ENCODE results near the gene DHX58. TPM values are rescaled to one million over a fixed set of nuclear protein-coding genes. Genes with fewer than 3 reads are reported as not detected.

The DHX58 gene
- total and polyA plus RNA-seq, 4 donors = 4.0 to 21.9 (median 12.2) TPM

GRCh38 chr17:42055496-42055895 is 57.0 kb downstream of the DHX58 start:
- Histone ChIP-seq H3K27me3 (ENCODE audit: control insufficient read depth in 4 of 4, insufficient read depth in 4 of 4, low read length in 3 of 4) (no peaks in the 10 kb centered on the region), H3K27ac (ENCODE audit: low read depth in 1 of 2, low read length in 2 of 2) (no peak overlapping the region)

GRCh38 chr17:42055027-42055426 is 57.5 kb downstream of the DHX58 start:
- 37% methylated on average over 3 of the region's 3 CpGs for WGBS
- no peak for DNase-seq (ENCODE audit: low spot score)
- Histone ChIP-seq H3K27me3 (ENCODE audit: control insufficient read depth in 4 of 4, insufficient read depth in 4 of 4, low read length in 3 of 4) (no peaks in the 10 kb centered on the region), H3K9me3 (ENCODE audit: control insufficient read depth in 4 of 4, low read length in 3 of 4) (no peaks in the 10 kb centered on the region), H3K27ac (ENCODE audit: low read depth in 1 of 2, low read length in 2 of 2) (no peak overlapping the region), H3K4me3 (ENCODE audit: low read depth in 1 of 3, low read length in 3 of 3) (no peak overlapping the region), H3K36me3 (ENCODE audit: control insufficient read depth in 4 of 4, insufficient read depth in 3 of 4, low read depth in 1 of 4, low read length in 3 of 4) (no peaks in the 10 kb centered on the region), H3K9ac (ENCODE audit: low read depth in 1 of 2, low read length in 2 of 2) (no peak overlapping the region), H3K4me1 (ENCODE audit: control insufficient read depth in 4 of 4, insufficient read depth in 4 of 4, low read length in 3 of 4) (peaks cover 0 to 4% (median under 1%) of the 10 kb centered on the region in 4 donors)
- no peak for TF ChIP-seq NR2F2 (IDR thresholded peaks at IDR 0.05)
- TF ChIP-seq JUND (IDR thresholded peaks at IDR 0.05) = no peak
- TF ChIP-seq MAX (IDR thresholded peaks at IDR 0.05) = no peak
- TF ChIP-seq SP1 (IDR thresholded peaks at IDR 0.05) = no peak
- no peak for TF ChIP-seq HNF4G (IDR thresholded peaks at IDR 0.05)

More at GRCh38 chr17:42055496-42055895, 57.0 kb downstream of the DHX58 start:
- WGBS = 57% methylated on average over 6 of the region's 6 CpGs
- Histone ChIP-seq H3K9ac (ENCODE audit: low read depth in 1 of 2, low read length in 2 of 2) (no peak overlapping the region), H3K36me3 (ENCODE audit: control insufficient read depth in 4 of 4, insufficient read depth in 3 of 4, low read depth in 1 of 4, low read length in 3 of 4) (no peaks in the 10 kb centered on the region), H3K4me3 (ENCODE audit: low read depth in 1 of 3, low read length in 3 of 3) (no peak overlapping the region), H3K4me1 (ENCODE audit: control insufficient read depth in 4 of 4, insufficient read depth in 4 of 4, low read length in 3 of 4) (peaks cover 0 to 4% (median 0%) of the 10 kb centered on the region in 4 donors), H3K9me3 (ENCODE audit: control insufficient read depth in 4 of 4, low read length in 3 of 4) (no peaks in the 10 kb centered on the region)
- TF ChIP-seq HNF4G (IDR thresholded peaks at IDR 0.05) = no peak
- no peak for TF ChIP-seq MAX (IDR thresholded peaks at IDR 0.05)
- TF ChIP-seq FOXA1 (IDR thresholded peaks at IDR 0.05) = no peak
- no peak for TF ChIP-seq RXRA (IDR thresholded peaks at IDR 0.05)
- TF ChIP-seq REST (IDR thresholded peaks at IDR 0.05) = no peak
- no peak for TF ChIP-seq ZBTB33 (IDR thresholded peaks at IDR 0.05)
- TF ChIP-seq HNF4A (conservative IDR thresholded peaks at IDR 0.05) = no peak
- no peak for TF ChIP-seq NR2F2 (IDR thresholded peaks at IDR 0.05)
- TF ChIP-seq RAD21 (IDR thresholded peaks at IDR 0.05) = no peak
- TF ChIP-seq TAF1 (conservative IDR thresholded peaks at IDR 0.05) = no peak
- TF ChIP-seq JUND (IDR thresholded peaks at IDR 0.05) = no peak
- no peak for TF ChIP-seq YY1 (IDR thresholded peaks at IDR 0.05)
- no peak for TF ChIP-seq SP1 (IDR thresholded peaks at IDR 0.05)
- no peak for DNase-seq (ENCODE audit: low spot score)
